Stimulated activated effector memory CD8-positive, alpha-beta T cell treated with anti-CD3 and anti-CD28 coated beads, Interleukin-12 subunit alpha, Interleukin-12 subunit beta, amount 100 ng/mL, for 72 hours (primary cell): Measurements from ENCODE around the gene BRAT1.

Experiments
- ATAC-seq: fragments of 150-1000 bp; cut with Tn5 transposase; 2 replicates; pipeline ENCODE4 v1.10.0; 2021
- DNase-seq, 2 donors: peaks; one replicate each; pipeline ENCODE4 v3.0.0; 2021 to 2022; ENCODE audit warnings: low spot score in 2 of 2
- H3K27ac Mint-ChIP-seq: one replicate; pipeline ENCODE4 v1.8.0; 2022; ENCODE audit warnings: mild to moderate bottlenecking, mixed read lengths
- H3K36me3 Mint-ChIP-seq: one replicate; pipeline ENCODE4 v1.8.0; 2022; ENCODE audit warnings: mild to moderate bottlenecking, mixed read lengths
- H3K4me1 Mint-ChIP-seq: one replicate; pipeline ENCODE4 v1.8.0; 2022; ENCODE audit warnings: mixed read lengths
- H3K4me3 Mint-ChIP-seq: one replicate; pipeline ENCODE4 v1.8.0; 2022; ENCODE audit warnings: mild to moderate bottlenecking, mixed read lengths
- H3K9me3 Mint-ChIP-seq: one replicate; pipeline ENCODE4 v1.8.0; 2022; ENCODE audit warnings: mixed read lengths

Gene BRAT1

GRCh38 chr7:2517678-2518507 lies 37.4 kb downstream of the BRAT1 start:
- ATAC-seq (no peak), DNase-seq (no peak)
- peak overlapping the region; percentile 63 for H3K27ac Mint-ChIP-seq
- peaks cover 42% of the 10 kb centered on the region for H3K4me1 Mint-ChIP-seq
- H3K9me3 Mint-ChIP-seq, result no peaks in the 10 kb centered on the region
- H3K4me3 Mint-ChIP-seq, result peak overlapping the region; percentile 68
- H3K36me3 Mint-ChIP-seq, result peaks cover 27% of the 10 kb centered on the region

- no peaks in the 10 kb centered on the region for H3K9me3 Mint-ChIP-seq
- H3K4me1 Mint-ChIP-seq, result peaks cover 42% of the 10 kb centered on the region
- peak overlapping the region; percentile 63 for H3K27ac Mint-ChIP-seq
- ATAC-seq (no peak), DNase-seq (no peak)
- peak overlapping the region; percentile 68 for H3K4me3 Mint-ChIP-seq
- H3K36me3 Mint-ChIP-seq, result peaks cover 18% of the 10 kb centered on the region
These were observed 38.3 kb downstream of the BRAT1 start for GRCh38 chr7:2517026-2517425.

GRCh38 chr7:2516194-2516555 lies 39.1 kb downstream of the BRAT1 start:
- Mint-ChIP-seq H3K9me3 (no peaks in the 10 kb centered on the region), H3K4me1 (peaks cover 45% of the 10 kb centered on the region), H3K27ac (no peak overlapping the region), H3K36me3 (peaks cover 12% of the 10 kb centered on the region), H3K4me3 (no peak overlapping the region)
- ATAC-seq (no peak), DNase-seq (no peak)

- H3K9me3 Mint-ChIP-seq, result no peaks in the 10 kb centered on the region
- peaks cover 50% of the 10 kb centered on the region for H3K4me1 Mint-ChIP-seq
- no peak overlapping the region for H3K27ac Mint-ChIP-seq
- H3K4me3 Mint-ChIP-seq, result no peak overlapping the region
- no peak for DNase-seq
- no peak for ATAC-seq
- H3K36me3 Mint-ChIP-seq, result peaks cover 12% of the 10 kb centered on the region
These were observed 39.7 kb downstream of the BRAT1 start for GRCh38 chr7:2515424-2516193.

GRCh38 chr7:2514473-2515423 lies 40.6 kb downstream of the BRAT1 start:
- no peak for DNase-seq
- peaks cover 59% of the 10 kb centered on the region for H3K4me1 Mint-ChIP-seq
- ATAC-seq, result no peak
- H3K36me3 Mint-ChIP-seq, result peaks cover 6% of the 10 kb centered on the region
- H3K27ac Mint-ChIP-seq, result no peak overlapping the region
- H3K9me3 Mint-ChIP-seq, result no peaks in the 10 kb centered on the region
- no peak overlapping the region for H3K4me3 Mint-ChIP-seq

GRCh38 chr7:2513702-2514101 lies 41.6 kb downstream of the BRAT1 start:
- no peak overlapping the region for H3K27ac Mint-ChIP-seq
- peaks cover 70% of the 10 kb centered on the region for H3K4me1 Mint-ChIP-seq
- peaks cover 6% of the 10 kb centered on the region for H3K36me3 Mint-ChIP-seq
- H3K9me3 Mint-ChIP-seq, result no peaks in the 10 kb centered on the region
- ATAC-seq, result no peak
- DNase-seq, result no peak
- H3K4me3 Mint-ChIP-seq, result no peak overlapping the region

GRCh38 chr7:2512713-2513112 lies 42.6 kb downstream of the BRAT1 start:
- peaks cover 68% of the 10 kb centered on the region for H3K4me1 Mint-ChIP-seq
- no peak for DNase-seq
- H3K36me3 Mint-ChIP-seq, result no peaks in the 10 kb centered on the region
- no peak for ATAC-seq
- H3K4me3 Mint-ChIP-seq, result peak overlapping the region; percentile 71
- no peaks in the 10 kb centered on the region for H3K9me3 Mint-ChIP-seq
- H3K27ac Mint-ChIP-seq, result no peak overlapping the region

GRCh38 chr7:2512179-2512661 lies 43.1 kb downstream of the BRAT1 start:
- no peaks in the 10 kb centered on the region for H3K9me3 Mint-ChIP-seq
- H3K4me1 Mint-ChIP-seq, result peaks cover 63% of the 10 kb centered on the region
- DNase-seq (no peak), ATAC-seq (no peak)
- no peak overlapping the region for H3K27ac Mint-ChIP-seq
- peak overlapping the region; percentile 71 for H3K4me3 Mint-ChIP-seq
- H3K36me3 Mint-ChIP-seq, result no peaks in the 10 kb centered on the region

GRCh38 chr7:2511769-2512168 lies 43.6 kb downstream of the BRAT1 start:
- DNase-seq, result no peak
- Mint-ChIP-seq H3K9me3 (no peaks in the 10 kb centered on the region), H3K36me3 (no peaks in the 10 kb centered on the region), H3K27ac (no peak overlapping the region), H3K4me1 (peaks cover 62% of the 10 kb centered on the region), H3K4me3 (peak overlapping the region; percentile 71)
- ATAC-seq, result no peak

GRCh38 chr7:2510909-2511768 lies 44.2 kb downstream of the BRAT1 start:
- ATAC-seq (peak; percentile 80), DNase-seq (peak in 1 of 2 donors; percentile 68)
- peak overlapping the region; percentile 71 for H3K4me3 Mint-ChIP-seq

GRCh38 chr7:2510130-2510776 lies 45.1 kb downstream of the BRAT1 start:
- peak overlapping the region; percentile 71 for H3K4me3 Mint-ChIP-seq
- H3K36me3 Mint-ChIP-seq, result no peaks in the 10 kb centered on the region
- ATAC-seq (no peak), DNase-seq (no peak)
- H3K9me3 Mint-ChIP-seq, result no peaks in the 10 kb centered on the region
- H3K4me1 Mint-ChIP-seq, result peaks cover 57% of the 10 kb centered on the region
- no peak overlapping the region for H3K27ac Mint-ChIP-seq

More at GRCh38 chr7:2510909-2511768, 44.2 kb downstream of the BRAT1 start:
- Mint-ChIP-seq H3K36me3 (no peaks in the 10 kb centered on the region), H3K4me1 (peaks cover 57% of the 10 kb centered on the region), H3K27ac (no peak overlapping the region), H3K9me3 (no peaks in the 10 kb centered on the region)

GRCh38 chr7:2509298-2509906 lies 45.9 kb downstream of the BRAT1 start:
- no peak for ATAC-seq
- H3K4me3 Mint-ChIP-seq, result peak overlapping the region; percentile 71
- no peaks in the 10 kb centered on the region for H3K9me3 Mint-ChIP-seq
- peaks cover 57% of the 10 kb centered on the region for H3K4me1 Mint-ChIP-seq
- DNase-seq, result no peak
- no peak overlapping the region for H3K27ac Mint-ChIP-seq
- H3K36me3 Mint-ChIP-seq, result no peaks in the 10 kb centered on the region

GRCh38 chr7:2508327-2509215 lies 46.8 kb downstream of the BRAT1 start:
- Mint-ChIP-seq H3K4me3 (peak overlapping the region; percentile 71), H3K36me3 (no peaks in the 10 kb centered on the region), H3K9me3 (no peaks in the 10 kb centered on the region), H3K4me1 (peaks cover 55% of the 10 kb centered on the region), H3K27ac (no peak overlapping the region)
- peak; percentile 69 for ATAC-seq
- peak in 1 of 2 donors; percentile 77 for DNase-seq
